Measurements from ENCODE around the gene ZNF74.
"Not testable (repeated sequence)": the region's sequence is repeated elsewhere in the genome, so short reads cannot be mapped to it uniquely, and the experiment has no call there.

Gene ZNF74

DNA sequence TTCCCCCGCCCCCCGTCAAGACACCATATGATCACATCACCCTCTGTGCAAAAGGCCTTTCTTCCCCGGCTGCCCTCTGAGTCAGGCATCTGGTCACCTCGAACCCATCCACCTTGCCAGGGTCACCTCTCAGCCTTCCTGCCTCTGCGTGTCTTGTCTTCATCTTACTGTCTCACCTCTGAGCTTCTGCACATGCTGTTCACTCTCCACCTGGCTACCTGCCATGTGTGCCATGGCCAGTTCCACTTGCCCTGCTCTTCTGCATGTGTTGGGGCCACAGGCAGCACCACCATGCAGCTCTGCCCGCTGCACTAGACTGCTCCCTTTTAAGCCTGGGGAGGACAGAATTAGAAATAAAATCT lies 9.8 kb downstream of the ZNF74 start:
- H3K27ac ChIP-seq (ENCODE audit: low read length) = no peak overlapping the region
- H3K4me1 ChIP-seq (ENCODE audit: control insufficient read depth in 1 of 2, insufficient read depth in 2 of 2, low read length in 2 of 2) = no peaks in the 10 kb centered on the region
- no peak overlapping the region for H3K4me3 ChIP-seq (ENCODE audit: low read depth in 1 of 2, low read length in 2 of 2)
- H3K9me3 ChIP-seq (ENCODE audit: control insufficient read depth in 1 of 2, low read length in 2 of 2) = no peaks in the 10 kb centered on the region
- no peaks in the 10 kb centered on the region for H3K27me3 ChIP-seq (ENCODE audit: low read depth, low read length)
- peaks cover 0 to 47% of the 10 kb centered on the region in 2 donors for H3K36me3 ChIP-seq (ENCODE audit: control insufficient read depth in 1 of 2, insufficient read depth in 2 of 2, low read length in 2 of 2)

DNA sequence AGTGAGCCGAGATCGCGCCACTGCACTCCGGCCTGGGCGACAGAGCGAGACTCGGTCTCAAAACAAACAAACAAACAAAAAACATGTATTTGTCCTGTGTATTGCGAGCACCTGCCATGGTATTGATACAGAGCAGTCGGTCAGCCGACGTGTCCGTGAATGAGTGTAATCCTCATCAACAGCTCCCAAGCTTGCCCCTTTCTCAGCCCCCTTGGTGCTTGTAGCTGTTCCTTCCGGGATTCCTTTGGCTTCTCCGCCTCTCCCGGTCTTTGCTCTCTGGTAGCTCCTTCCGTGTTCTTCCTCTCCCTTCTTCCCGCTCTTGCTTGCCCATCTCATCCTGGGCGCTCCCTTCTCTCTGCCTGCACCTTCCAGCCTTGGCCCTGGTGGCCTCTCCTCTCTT lies 10.9 kb downstream of the ZNF74 start:
- Histone ChIP-seq H3K9me3 (ENCODE audit: control insufficient read depth in 1 of 2, low read length in 2 of 2) (no peaks in the 10 kb centered on the region), H3K36me3 (ENCODE audit: control insufficient read depth in 1 of 2, insufficient read depth in 2 of 2, low read length in 2 of 2) (peaks cover 0 to 47% of the 10 kb centered on the region in 2 donors)

DNA sequence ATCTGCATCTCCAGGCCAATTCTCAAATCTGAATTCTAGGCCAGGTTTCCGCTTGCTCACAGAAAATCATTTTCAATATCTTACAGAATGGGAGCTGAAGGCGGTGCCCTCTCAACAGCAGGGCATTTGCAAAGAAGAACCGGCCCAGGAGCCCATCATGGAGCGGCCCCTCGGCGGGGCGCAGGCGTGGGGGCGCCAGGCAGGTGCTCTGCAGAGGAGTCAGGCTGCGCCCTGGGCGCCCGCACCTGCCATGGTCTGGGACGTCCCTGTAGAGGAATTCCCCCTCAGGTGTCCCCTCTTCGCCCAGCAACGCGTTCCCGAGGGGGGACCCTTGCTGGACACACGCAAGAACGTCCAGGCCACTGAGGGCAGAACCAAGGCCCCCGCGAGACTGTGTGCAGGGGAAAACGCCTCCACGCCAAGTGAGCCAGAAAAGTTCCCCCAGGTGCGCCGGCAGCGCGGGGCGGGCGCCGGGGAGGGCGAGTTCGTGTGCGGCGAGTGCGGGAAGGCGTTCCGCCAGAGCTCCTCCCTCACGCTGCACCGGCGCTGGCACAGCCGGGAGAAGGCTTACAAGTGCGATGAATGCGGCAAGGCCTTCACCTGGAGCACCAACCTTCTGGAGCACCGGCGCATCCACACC lies 11.5 kb downstream of the ZNF74 start:
- Histone ChIP-seq H3K4me3 (ENCODE audit: low read depth in 1 of 2, low read length in 2 of 2) (no peak overlapping the region), H3K36me3 (ENCODE audit: control insufficient read depth in 1 of 2, insufficient read depth in 2 of 2, low read length in 2 of 2) (peaks cover 0 to 47% of the 10 kb centered on the region in 2 donors), H3K4me1 (ENCODE audit: control insufficient read depth in 1 of 2, insufficient read depth in 2 of 2, low read length in 2 of 2) (no peaks in the 10 kb centered on the region)

More for the DNA sequence above, 10.9 kb downstream of the ZNF74 start:
- Histone ChIP-seq H3K4me1 (ENCODE audit: control insufficient read depth in 1 of 2, insufficient read depth in 2 of 2, low read length in 2 of 2) (no peaks in the 10 kb centered on the region), H3K4me3 (ENCODE audit: low read depth in 1 of 2, low read length in 2 of 2) (no peak overlapping the region), H3K27ac (ENCODE audit: low read length) (no peak overlapping the region), H3K27me3 (ENCODE audit: low read depth, low read length) (no peaks in the 10 kb centered on the region)

DNA sequence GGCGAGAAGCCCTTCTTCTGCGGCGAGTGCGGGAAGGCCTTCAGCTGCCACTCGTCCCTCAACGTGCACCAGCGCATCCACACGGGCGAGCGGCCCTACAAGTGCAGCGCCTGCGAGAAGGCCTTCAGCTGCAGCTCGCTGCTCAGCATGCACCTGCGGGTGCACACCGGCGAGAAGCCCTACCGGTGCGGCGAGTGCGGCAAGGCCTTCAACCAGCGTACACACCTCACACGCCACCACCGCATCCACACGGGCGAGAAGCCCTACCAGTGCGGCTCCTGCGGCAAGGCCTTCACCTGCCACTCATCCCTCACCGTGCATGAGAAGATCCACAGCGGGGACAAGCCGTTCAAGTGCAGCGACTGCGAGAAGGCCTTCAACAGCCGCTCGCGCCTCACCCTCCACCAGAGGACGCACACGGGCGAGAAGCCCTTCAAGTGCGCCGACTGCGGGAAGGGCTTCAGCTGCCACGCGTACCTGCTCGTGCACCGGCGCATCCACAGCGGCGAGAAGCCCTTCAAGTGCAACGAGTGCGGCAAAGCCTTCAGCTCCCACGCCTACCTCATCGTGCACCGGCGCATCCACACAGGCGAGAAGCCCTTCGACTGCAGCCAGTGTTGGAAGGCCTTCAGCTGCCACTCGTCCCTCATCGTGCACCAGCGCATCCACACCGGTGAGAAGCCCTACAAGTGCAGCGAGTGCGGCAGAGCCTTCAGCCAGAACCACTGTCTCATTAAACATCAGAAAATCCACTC lies 12.2 kb downstream of the ZNF74 start:
- Histone ChIP-seq H3K36me3 (ENCODE audit: control insufficient read depth in 1 of 2, insufficient read depth in 2 of 2, low read length in 2 of 2) (peaks cover 0 to 45% of the 10 kb centered on the region in 2 donors), H3K4me1 (ENCODE audit: control insufficient read depth in 1 of 2, insufficient read depth in 2 of 2, low read length in 2 of 2) (no peaks in the 10 kb centered on the region), H3K27me3 (ENCODE audit: low read depth, low read length) (no peaks in the 10 kb centered on the region), H3K27ac (ENCODE audit: low read length) (no peak overlapping the region), H3K4me3 (ENCODE audit: low read depth in 1 of 2, low read length in 2 of 2) (no peak overlapping the region), H3K9me3 (ENCODE audit: control insufficient read depth in 1 of 2, low read length in 2 of 2) (no peaks in the 10 kb centered on the region)

More for the DNA sequence above, 11.5 kb downstream of the ZNF74 start:
- no peaks in the 10 kb centered on the region for H3K9me3 ChIP-seq (ENCODE audit: control insufficient read depth in 1 of 2, low read length in 2 of 2)
- H3K27ac ChIP-seq (ENCODE audit: low read length) = no peak overlapping the region
- no peaks in the 10 kb centered on the region for H3K27me3 ChIP-seq (ENCODE audit: low read depth, low read length)

DNA sequence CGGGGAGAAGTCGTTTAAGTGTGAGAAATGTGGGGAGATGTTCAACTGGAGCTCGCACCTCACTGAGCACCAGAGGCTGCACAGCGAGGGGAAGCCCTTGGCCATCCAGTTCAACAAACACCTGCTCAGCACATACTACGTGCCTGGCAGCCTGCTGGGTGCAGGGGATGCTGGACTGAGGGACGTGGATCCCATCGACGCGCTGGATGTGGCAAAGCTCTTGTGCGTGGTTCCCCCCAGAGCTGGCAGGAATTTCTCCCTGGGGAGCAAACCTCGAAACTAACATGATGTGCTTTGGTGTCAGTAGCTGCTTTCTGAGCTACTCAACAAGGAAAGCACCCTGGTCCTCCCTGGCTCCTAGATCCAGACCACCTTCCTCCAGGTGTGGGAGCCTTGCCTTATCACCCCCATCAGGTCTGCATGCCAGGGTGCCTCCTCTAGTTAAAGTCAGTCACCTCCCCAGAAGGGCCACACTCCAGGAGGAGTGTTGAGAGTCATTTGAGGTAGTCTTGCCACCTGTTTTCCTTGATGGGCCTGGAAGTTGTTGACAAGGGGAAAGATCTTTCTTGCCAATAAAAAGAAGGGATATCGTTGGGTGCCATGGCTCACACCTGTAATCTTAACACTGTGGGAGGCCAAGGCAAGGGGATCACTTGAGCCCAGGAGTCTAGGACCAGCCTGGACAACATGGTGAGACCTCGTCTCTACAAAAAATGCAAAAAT lies 12.9 kb downstream of the ZNF74 start:
- no peak overlapping the region for H3K27ac ChIP-seq (ENCODE audit: low read length)
- no peaks in the 10 kb centered on the region for H3K27me3 ChIP-seq (ENCODE audit: low read depth, low read length)
- H3K9me3 ChIP-seq (ENCODE audit: control insufficient read depth in 1 of 2, low read length in 2 of 2) = no peaks in the 10 kb centered on the region
- H3K4me1 ChIP-seq (ENCODE audit: control insufficient read depth in 1 of 2, insufficient read depth in 2 of 2, low read length in 2 of 2) = no peaks in the 10 kb centered on the region
- H3K4me3 ChIP-seq (ENCODE audit: low read depth in 1 of 2, low read length in 2 of 2) = no peak overlapping the region
- peaks cover 0 to 38% of the 10 kb centered on the region in 2 donors for H3K36me3 ChIP-seq (ENCODE audit: control insufficient read depth in 1 of 2, insufficient read depth in 2 of 2, low read length in 2 of 2)

DNA sequence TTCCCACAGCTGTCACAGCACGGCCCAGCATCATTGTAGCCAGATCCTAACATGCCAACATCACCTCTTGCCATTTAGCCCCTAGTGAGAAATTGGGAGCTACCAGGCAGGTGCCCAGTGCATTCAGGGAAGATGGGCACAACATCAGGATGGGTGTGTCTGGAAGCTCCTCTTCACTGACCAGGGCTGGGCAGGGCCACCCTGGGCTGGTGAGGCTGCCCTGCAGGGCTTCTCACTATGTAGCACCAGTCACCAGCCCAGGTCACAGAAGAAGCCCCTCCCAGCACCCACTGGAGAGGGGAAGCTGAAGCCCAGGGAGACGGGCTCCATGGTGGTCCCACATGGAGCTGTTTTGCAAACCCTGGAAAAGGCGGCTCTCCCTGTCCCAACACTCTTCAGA lies 13.9 kb downstream of the ZNF74 start:
- Histone ChIP-seq H3K36me3 (ENCODE audit: control insufficient read depth in 1 of 2, insufficient read depth in 2 of 2, low read length in 2 of 2) (peaks cover 0 to 38% of the 10 kb centered on the region in 2 donors), H3K4me1 (ENCODE audit: control insufficient read depth in 1 of 2, insufficient read depth in 2 of 2, low read length in 2 of 2) (no peaks in the 10 kb centered on the region), H3K27me3 (ENCODE audit: low read depth, low read length) (no peaks in the 10 kb centered on the region), H3K4me3 (ENCODE audit: low read depth in 1 of 2, low read length in 2 of 2) (no peak overlapping the region), H3K27ac (ENCODE audit: low read length) (no peak overlapping the region), H3K9me3 (ENCODE audit: control insufficient read depth in 1 of 2, low read length in 2 of 2) (no peaks in the 10 kb centered on the region)

DNA sequence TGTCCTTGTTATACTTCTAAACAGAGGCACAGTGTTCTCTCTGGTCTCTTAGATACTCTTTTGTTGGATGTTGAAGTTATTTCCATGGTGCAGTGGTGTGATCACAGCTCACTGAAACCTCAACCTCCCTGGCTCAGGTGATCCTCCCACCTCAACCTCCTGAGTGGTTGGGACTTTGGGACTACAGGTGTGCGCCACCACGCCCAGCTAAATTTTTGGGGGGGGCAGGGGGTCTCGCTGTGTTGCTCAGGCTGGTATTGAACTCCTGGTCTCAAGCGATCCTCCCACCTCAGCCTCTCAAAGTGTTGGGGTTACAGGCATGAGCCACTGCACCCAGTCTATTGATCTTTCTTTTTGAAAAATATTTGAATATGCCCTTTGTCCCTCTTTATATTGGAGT lies 14.9 kb downstream of the ZNF74 start:
- Histone ChIP-seq H3K4me1 (ENCODE audit: control insufficient read depth in 1 of 2, insufficient read depth in 2 of 2, low read length in 2 of 2) (no peaks in the 10 kb centered on the region), H3K27me3 (ENCODE audit: low read depth, low read length) (no peaks in the 10 kb centered on the region), H3K36me3 (ENCODE audit: control insufficient read depth in 1 of 2, insufficient read depth in 2 of 2, low read length in 2 of 2) (peaks cover 0 to 32% of the 10 kb centered on the region in 2 donors), H3K27ac (ENCODE audit: low read length) (no peak overlapping the region), H3K4me3 (ENCODE audit: low read depth in 1 of 2, low read length in 2 of 2) (no peak overlapping the region), H3K9me3 (ENCODE audit: control insufficient read depth in 1 of 2, low read length in 2 of 2) (no peaks in the 10 kb centered on the region)

DNA sequence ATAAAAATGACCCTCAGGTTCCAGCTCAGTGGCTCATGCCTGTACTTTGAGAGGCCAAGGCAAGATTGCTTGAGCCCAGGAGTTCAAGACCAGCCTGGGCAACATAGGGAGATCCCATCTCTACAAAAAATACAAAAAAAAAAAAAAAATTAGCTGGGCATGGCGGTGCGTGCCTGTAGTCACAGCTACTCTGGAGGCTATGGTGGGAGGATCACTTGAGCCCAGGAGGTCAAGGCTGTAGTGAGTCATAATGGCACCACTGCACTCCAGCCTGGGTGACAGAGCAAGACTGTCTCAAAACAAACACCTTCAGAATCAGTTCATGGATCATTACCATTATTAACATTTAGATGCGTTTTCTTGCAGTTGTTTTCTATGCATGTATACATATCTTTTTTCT lies 15.4 kb downstream of the ZNF74 start:
- not testable (repeated sequence) for H3K9me3 ChIP-seq (ENCODE audit: control insufficient read depth in 1 of 2, low read length in 2 of 2); H3K27me3 ChIP-seq (ENCODE audit: low read depth, low read length); H3K4me3 ChIP-seq (ENCODE audit: low read depth in 1 of 2, low read length in 2 of 2); H3K4me1 ChIP-seq (ENCODE audit: control insufficient read depth in 1 of 2, insufficient read depth in 2 of 2, low read length in 2 of 2); H3K27ac ChIP-seq (ENCODE audit: low read length)
- peaks cover 0 to 32% of the 10 kb centered on the region in 2 donors for H3K36me3 ChIP-seq (ENCODE audit: control insufficient read depth in 1 of 2, insufficient read depth in 2 of 2, low read length in 2 of 2)

DNA sequence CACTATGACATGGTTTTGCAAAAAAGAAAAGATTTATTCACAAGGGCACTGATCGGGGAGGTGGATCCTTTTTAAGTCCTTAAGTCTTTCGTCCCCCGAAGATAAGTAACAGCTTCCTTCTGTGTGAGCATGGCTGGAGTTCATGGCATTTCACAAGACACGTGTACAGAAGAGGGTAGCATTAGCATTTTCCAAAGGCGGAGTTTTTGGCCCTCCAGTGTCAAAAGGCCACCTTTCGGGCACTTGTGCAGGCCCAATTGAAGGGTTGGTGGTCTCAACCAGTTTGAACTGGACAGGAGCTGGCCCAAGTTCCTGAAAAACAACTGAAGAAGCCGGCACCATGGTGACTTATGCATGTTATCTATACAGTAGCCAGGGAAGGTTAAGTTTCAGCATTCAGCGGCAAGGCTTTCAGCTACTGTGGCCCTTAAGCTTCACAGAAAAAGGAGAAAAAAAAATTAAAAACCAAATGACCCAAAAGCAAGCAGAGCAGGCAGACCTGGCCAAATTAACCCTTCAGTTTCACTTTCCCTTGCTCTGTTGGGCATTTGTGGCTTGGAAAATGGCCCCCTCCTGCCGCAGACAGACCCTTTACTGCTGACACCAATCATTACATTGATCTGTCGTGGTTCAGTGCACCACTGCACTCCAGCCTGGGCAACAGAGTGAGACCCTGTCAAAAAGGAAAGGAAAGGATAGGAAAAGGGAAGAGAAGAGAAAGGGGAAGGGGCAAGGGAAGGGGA lies 18.7 kb downstream of the ZNF74 start:
- peaks cover 0 to 3% of the 10 kb centered on the region in 2 donors for H3K36me3 ChIP-seq (ENCODE audit: control insufficient read depth in 1 of 2, insufficient read depth in 2 of 2, low read length in 2 of 2)
- H3K27me3 ChIP-seq (ENCODE audit: low read depth, low read length) = no peaks in the 10 kb centered on the region
- no peaks in the 10 kb centered on the region for H3K4me1 ChIP-seq (ENCODE audit: control insufficient read depth in 1 of 2, insufficient read depth in 2 of 2, low read length in 2 of 2)
- H3K9me3 ChIP-seq (ENCODE audit: control insufficient read depth in 1 of 2, low read length in 2 of 2) = no peaks in the 10 kb centered on the region
- H3K4me3 ChIP-seq (ENCODE audit: low read depth in 1 of 2, low read length in 2 of 2) = no peak overlapping the region
- no peak overlapping the region for H3K27ac ChIP-seq (ENCODE audit: low read length)

DNA sequence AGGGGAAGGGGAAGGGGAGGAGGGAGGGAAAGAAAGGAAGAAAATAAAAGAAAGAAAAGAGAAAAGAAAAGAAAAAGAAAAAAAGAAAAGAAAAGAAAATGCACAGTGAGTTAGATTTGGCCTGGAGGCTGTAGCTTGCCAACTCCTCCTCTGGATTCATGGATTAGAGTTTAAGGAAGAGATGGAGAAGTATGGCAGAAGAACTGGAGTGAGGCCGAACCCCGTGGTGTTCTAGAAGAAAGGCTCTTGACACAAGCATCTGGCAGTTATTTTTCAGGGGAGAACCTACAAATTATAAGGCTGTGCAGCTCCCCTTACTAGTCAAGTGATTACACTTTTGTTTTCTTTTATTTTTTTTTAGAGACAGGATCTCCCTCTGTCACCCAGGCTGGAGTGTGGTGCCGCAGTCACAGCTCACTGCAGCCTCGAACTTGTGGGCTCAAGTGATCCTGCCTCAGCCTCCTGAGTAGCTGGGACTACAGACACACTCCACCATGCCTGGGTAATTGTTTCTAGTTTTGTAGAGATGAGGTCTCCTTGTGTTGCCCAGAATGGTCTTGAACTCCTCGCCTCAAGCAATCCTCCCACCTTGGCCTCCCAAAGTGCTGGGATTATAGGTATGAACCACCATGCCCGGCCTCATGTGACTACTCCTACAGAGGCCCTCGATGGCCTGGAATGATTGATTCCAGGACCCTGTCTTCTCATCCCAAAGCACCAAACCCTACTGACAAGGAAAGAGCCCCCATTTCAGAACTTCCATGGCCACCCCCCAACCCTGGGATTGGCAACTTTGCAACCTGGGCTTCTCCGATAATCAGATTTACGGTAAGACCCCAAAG lies 19.5 kb downstream of the ZNF74 start:
- Histone ChIP-seq H3K27ac (ENCODE audit: low read length) (no peak overlapping the region), H3K9me3 (ENCODE audit: control insufficient read depth in 1 of 2, low read length in 2 of 2) (no peaks in the 10 kb centered on the region), H3K27me3 (ENCODE audit: low read depth, low read length) (no peaks in the 10 kb centered on the region), H3K36me3 (ENCODE audit: control insufficient read depth in 1 of 2, insufficient read depth in 2 of 2, low read length in 2 of 2) (no peaks in the 10 kb centered on the region), H3K4me3 (ENCODE audit: low read depth in 1 of 2, low read length in 2 of 2) (no peak overlapping the region), H3K4me1 (ENCODE audit: control insufficient read depth in 1 of 2, insufficient read depth in 2 of 2, low read length in 2 of 2) (peaks cover 0 to 5% of the 10 kb centered on the region in 2 donors)
